GM23338 (cell line): ENCODE measurements around the gene CMIP.

Source experiments
- CREB1 ChIP-seq: fragments of 250-450 bp; sonication (Bioruptor Pico); IDR thresholded peaks from 2 replicates; pipeline ENCODE4 v1.5.0; 2020; ENCODE audit warnings: low read depth, mild to moderate bottlenecking, moderate library complexity
- EZH2 ChIP-seq: fragments of 200-600 bp; sonication (generic); IDR thresholded peaks from one replicate; pipeline ENCODE4 v1.8.0; 2017; ENCODE audit warnings: antibody characterized with exemption, mild to moderate bottlenecking, low read depth; ENCODE audit not compliant: unreplicated experiment
- EZH2phosphoT487 ChIP-seq: fragments of 200-600 bp; sonication (generic); IDR thresholded peaks from one replicate; pipeline ENCODE4 v1.8.1; 2018; ENCODE audit warnings: antibody characterized with exemption; ENCODE audit not compliant: unreplicated experiment
- JUNB ChIP-seq: IDR thresholded peaks from one replicate; pipeline ENCODE4 v1.6.1; 2016; ENCODE audit warnings: antibody characterized with exemption; ENCODE audit not compliant: unreplicated experiment
- NANOG ChIP-seq: IDR thresholded peaks from 2 replicates; pipeline ENCODE4 v1.6.1; 2016; ENCODE audit warnings: antibody characterized with exemption, borderline replicate concordance
- POLR2AphosphoS5 ChIP-seq: IDR thresholded peaks from 2 replicates; pipeline ENCODE4 v1.6.1; 2016; ENCODE audit warnings: antibody characterized with exemption, low read depth
- STAT1 ChIP-seq: IDR thresholded peaks from one replicate; pipeline ENCODE4 v1.6.1; 2016; ENCODE audit warnings: antibody characterized with exemption; ENCODE audit not compliant: unreplicated experiment
- ZNF462 ChIP-seq: fragments of 250-450 bp; sonication (Bioruptor Pico); IDR thresholded peaks from 2 replicates; pipeline ENCODE4 v1.5.0; 2020; ENCODE audit warnings: mild to moderate bottlenecking, moderate library complexity
- TF ChIP-seq, protein P1 (sequence below), 2 experiments: fragments of 200-600 bp in 1 of 2; sonication (generic) in 1 of 2; conservative IDR thresholded peaks; 2 replicates each; pipeline versions ENCODE4 v1.5.1 to v1.6.1; 2016 to 2017; ENCODE audit warnings: antibody characterized with exemption in 2 of 2, low read depth in 2 of 2, mild to moderate bottlenecking in 2 of 2, moderate library complexity in 1 of 2
- TF ChIP-seq, protein P2 (sequence below): IDR thresholded peaks from 2 replicates; pipeline ENCODE4 v1.6.1; 2016; ENCODE audit warnings: antibody characterized with exemption
- TF ChIP-seq, protein P3 (sequence below): IDR thresholded peaks from one replicate; pipeline ENCODE4 v1.6.1; 2018; ENCODE audit warnings: antibody characterized with exemption; ENCODE audit not compliant: unreplicated experiment

GRCh38 chr16:81618661-81619060, 174.1 kb downstream of the CMIP start:
- TF ChIP-seq, protein P1, sequence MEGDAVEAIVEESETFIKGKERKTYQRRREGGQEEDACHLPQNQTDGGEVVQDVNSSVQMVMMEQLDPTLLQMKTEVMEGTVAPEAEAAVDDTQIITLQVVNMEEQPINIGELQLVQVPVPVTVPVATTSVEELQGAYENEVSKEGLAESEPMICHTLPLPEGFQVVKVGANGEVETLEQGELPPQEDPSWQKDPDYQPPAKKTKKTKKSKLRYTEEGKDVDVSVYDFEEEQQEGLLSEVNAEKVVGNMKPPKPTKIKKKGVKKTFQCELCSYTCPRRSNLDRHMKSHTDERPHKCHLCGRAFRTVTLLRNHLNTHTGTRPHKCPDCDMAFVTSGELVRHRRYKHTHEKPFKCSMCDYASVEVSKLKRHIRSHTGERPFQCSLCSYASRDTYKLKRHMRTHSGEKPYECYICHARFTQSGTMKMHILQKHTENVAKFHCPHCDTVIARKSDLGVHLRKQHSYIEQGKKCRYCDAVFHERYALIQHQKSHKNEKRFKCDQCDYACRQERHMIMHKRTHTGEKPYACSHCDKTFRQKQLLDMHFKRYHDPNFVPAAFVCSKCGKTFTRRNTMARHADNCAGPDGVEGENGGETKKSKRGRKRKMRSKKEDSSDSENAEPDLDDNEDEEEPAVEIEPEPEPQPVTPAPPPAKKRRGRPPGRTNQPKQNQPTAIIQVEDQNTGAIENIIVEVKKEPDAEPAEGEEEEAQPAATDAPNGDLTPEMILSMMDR (conservative IDR thresholded peaks at IDR 0.05; ENCODE audit: low read depth in 2 of 2), result no peak
- TF ChIP-seq, protein P2, sequence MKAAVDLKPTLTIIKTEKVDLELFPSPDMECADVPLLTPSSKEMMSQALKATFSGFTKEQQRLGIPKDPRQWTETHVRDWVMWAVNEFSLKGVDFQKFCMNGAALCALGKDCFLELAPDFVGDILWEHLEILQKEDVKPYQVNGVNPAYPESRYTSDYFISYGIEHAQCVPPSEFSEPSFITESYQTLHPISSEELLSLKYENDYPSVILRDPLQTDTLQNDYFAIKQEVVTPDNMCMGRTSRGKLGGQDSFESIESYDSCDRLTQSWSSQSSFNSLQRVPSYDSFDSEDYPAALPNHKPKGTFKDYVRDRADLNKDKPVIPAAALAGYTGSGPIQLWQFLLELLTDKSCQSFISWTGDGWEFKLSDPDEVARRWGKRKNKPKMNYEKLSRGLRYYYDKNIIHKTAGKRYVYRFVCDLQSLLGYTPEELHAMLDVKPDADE, result no peak
- no peak for TF ChIP-seq EZH2
- no peak for TF ChIP-seq CREB1 (CRISPR knock-in tag)
- no peak for TF ChIP-seq POLR2AphosphoS5
- no peak for TF ChIP-seq JUNB
- TF ChIP-seq STAT1, result no peak
- TF ChIP-seq, protein P3, sequence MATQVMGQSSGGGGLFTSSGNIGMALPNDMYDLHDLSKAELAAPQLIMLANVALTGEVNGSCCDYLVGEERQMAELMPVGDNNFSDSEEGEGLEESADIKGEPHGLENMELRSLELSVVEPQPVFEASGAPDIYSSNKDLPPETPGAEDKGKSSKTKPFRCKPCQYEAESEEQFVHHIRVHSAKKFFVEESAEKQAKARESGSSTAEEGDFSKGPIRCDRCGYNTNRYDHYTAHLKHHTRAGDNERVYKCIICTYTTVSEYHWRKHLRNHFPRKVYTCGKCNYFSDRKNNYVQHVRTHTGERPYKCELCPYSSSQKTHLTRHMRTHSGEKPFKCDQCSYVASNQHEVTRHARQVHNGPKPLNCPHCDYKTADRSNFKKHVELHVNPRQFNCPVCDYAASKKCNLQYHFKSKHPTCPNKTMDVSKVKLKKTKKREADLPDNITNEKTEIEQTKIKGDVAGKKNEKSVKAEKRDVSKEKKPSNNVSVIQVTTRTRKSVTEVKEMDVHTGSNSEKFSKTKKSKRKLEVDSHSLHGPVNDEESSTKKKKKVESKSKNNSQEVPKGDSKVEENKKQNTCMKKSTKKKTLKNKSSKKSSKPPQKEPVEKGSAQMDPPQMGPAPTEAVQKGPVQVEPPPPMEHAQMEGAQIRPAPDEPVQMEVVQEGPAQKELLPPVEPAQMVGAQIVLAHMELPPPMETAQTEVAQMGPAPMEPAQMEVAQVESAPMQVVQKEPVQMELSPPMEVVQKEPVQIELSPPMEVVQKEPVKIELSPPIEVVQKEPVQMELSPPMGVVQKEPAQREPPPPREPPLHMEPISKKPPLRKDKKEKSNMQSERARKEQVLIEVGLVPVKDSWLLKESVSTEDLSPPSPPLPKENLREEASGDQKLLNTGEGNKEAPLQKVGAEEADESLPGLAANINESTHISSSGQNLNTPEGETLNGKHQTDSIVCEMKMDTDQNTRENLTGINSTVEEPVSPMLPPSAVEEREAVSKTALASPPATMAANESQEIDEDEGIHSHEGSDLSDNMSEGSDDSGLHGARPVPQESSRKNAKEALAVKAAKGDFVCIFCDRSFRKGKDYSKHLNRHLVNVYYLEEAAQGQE, result no peak
- TF ChIP-seq EZH2phosphoT487, result no peak
- no peak for TF ChIP-seq ZNF462
- no peak for TF ChIP-seq NANOG
